ENCODE measurements around the gene CD93. TPM values are rescaled to one million over a fixed set of nuclear protein-coding genes. Genes with fewer than 3 reads are reported as not detected.

The CD93 gene
- total RNA-seq, 1 donor from 2014 or later, result 37.0 TPM

GRCh38 chr20:23087587-23088251 lies 1.6 kb upstream of the CD93 start:
- DNase-seq (no peak), ATAC-seq (ENCODE audit: poor library complexity) (no peak)
- intact Hi-C loops (cut with DNase I), result no loop called here

GRCh38 chr20:23086931-23087411 lies 847 bp upstream of the CD93 start:
- peak; percentile 25 for ATAC-seq (ENCODE audit: poor library complexity)
- intact Hi-C loops (cut with DNase I), result no loop called here

GRCh38 chr20:23085436-23086055 lies 578 bp downstream of the CD93 start:
- DNase-seq (peak; percentile 51), ATAC-seq (ENCODE audit: poor library complexity) (no peak)
- intact Hi-C loops (cut with DNase I), result no loop called here

More at GRCh38 chr20:23086931-23087411, 847 bp upstream of the CD93 start:
- peak; percentile 75 for DNase-seq

GRCh38 chr20:23084845-23085365 lies 1.2 kb downstream of the CD93 start:
- peak; percentile 10 for ATAC-seq (ENCODE audit: poor library complexity)
- DNase-seq, result peak; percentile 55
- intact Hi-C loops (cut with DNase I), result no loop called here

- intact Hi-C loops (cut with DNase I), result no loop called here
- no peak for DNase-seq
- ATAC-seq (ENCODE audit: poor library complexity), result no peak
These were observed 1.8 kb downstream of the CD93 start for GRCh38 chr20:23084282-23084844.

- intact Hi-C loops (cut with DNase I), result no loop called here
- no peak for DNase-seq
- ATAC-seq (ENCODE audit: poor library complexity), result no peak
These were observed 2.4 kb downstream of the CD93 start for GRCh38 chr20:23083553-23084220.

- intact Hi-C loops (cut with DNase I), result no loop called here
These were observed 3.1 kb downstream of the CD93 start for GRCh38 chr20:23082846-23083552.

GRCh38 chr20:23081263-23081819 lies 4.8 kb downstream of the CD93 start:
- DNase-seq (no peak), ATAC-seq (ENCODE audit: poor library complexity) (no peak)
- intact Hi-C loops (cut with DNase I), result no loop called here

More at GRCh38 chr20:23082846-23083552, 3.1 kb downstream of the CD93 start:
- DNase-seq (peak; percentile 60), ATAC-seq (ENCODE audit: poor library complexity) (peak; percentile 28)

- DNase-seq (no peak), ATAC-seq (ENCODE audit: poor library complexity) (no peak)
- intact Hi-C loops (cut with DNase I), result no loop called here
These were observed 5.6 kb downstream of the CD93 start for GRCh38 chr20:23080521-23080920.

GRCh38 chr20:23079926-23080325 lies 6.2 kb downstream of the CD93 start:
- DNase-seq, result no peak
- intact Hi-C loops (cut with DNase I), result no loop called here
- no peak for ATAC-seq (ENCODE audit: poor library complexity)

GRCh38 chr20:23079016-23079351 lies 7.1 kb downstream of the CD93 start:
- intact Hi-C loops (cut with DNase I), result no loop called here
- ATAC-seq (ENCODE audit: poor library complexity) (no peak), DNase-seq (no peak)

- DNase-seq (no peak), ATAC-seq (ENCODE audit: poor library complexity) (peak; percentile 47)
- intact Hi-C loops (cut with DNase I), result no loop called here
These were observed 7.6 kb downstream of the CD93 start for GRCh38 chr20:23078351-23079015.

- intact Hi-C loops (cut with DNase I), result no loop called here
- DNase-seq, result no peak
- no peak for ATAC-seq (ENCODE audit: poor library complexity)
These were observed 8.8 kb downstream of the CD93 start for GRCh38 chr20:23077277-23077676.

GRCh38 chr20:23074052-23074451 lies 12.1 kb downstream of the CD93 start:
- intact Hi-C loops (cut with DNase I), result no loop called here
- DNase-seq (no peak), ATAC-seq (ENCODE audit: poor library complexity) (no peak)

GRCh38 chr20:23072892-23073586 lies 13.1 kb downstream of the CD93 start:
- DNase-seq (no peak), ATAC-seq (ENCODE audit: poor library complexity) (no peak)
- intact Hi-C loops (cut with DNase I), result no loop called here

- intact Hi-C loops (cut with DNase I), result no loop called here
- DNase-seq (no peak), ATAC-seq (ENCODE audit: poor library complexity) (no peak)
These were observed 14.1 kb downstream of the CD93 start for GRCh38 chr20:23071996-23072395.

- ATAC-seq (ENCODE audit: poor library complexity), result no peak
- intact Hi-C loops (cut with DNase I), result no loop called here
These were observed 14.7 kb downstream of the CD93 start for GRCh38 chr20:23071398-23071797.

More at GRCh38 chr20:23071398-23071797, 14.7 kb downstream of the CD93 start:
- no peak for DNase-seq
